Heart right ventricle (tissue), 16 donors: ENCODE measurements around the gene SULT1A2. TPM values are rescaled to one million over a fixed set of nuclear protein-coding genes. Genes with fewer than 3 reads are reported as not detected.
A peak's percentile ranks its signal among the peaks of the same experiment; 100 is the strongest.

ENCODE experiments used
- ATAC-seq, 8 donors: fragments of 200-7000 bp; cut with Tn5 transposase; one replicate each; pipeline ENCODE4 v1.9.1; 2020; ENCODE audit warnings: mild to moderate bottlenecking in 8 of 8, moderate library complexity in 8 of 8, moderate number of reproducible peaks in 1 of 8
- DNase-seq, 2 donors: peaks; one replicate each; pipeline ENCODE4 v3.0.0-alpha.2; 2020
- H3K27ac ChIP-seq, 10 donors: fragments of 200-600 bp; sonication (generic) in 2 of 10; one replicate each; pipeline versions ENCODE4 v1.5.0 to v1.8.0; 2020 to 2022; ENCODE audit warnings: mild to moderate bottlenecking in 3 of 10
- H3K27me3 ChIP-seq, 7 donors: fragments of 200-600 bp; one replicate each; pipeline ENCODE4 v1.8.0; 2021 to 2022; ENCODE audit warnings: mild to moderate bottlenecking in 2 of 7
- H3K36me3 ChIP-seq, 9 donors: fragments of 200-600 bp; sonication (generic) in 1 of 9; one replicate each; pipeline versions ENCODE4 v1.5.0 to v1.8.0; 2020 to 2022; ENCODE audit warnings: mild to moderate bottlenecking in 2 of 9
- H3K4me1 ChIP-seq, 9 donors: fragments of 200-600 bp; sonication (generic) in 1 of 9; one replicate each; pipeline versions ENCODE4 v1.5.0 to v1.8.0; 2020 to 2022; ENCODE audit warnings: mild to moderate bottlenecking in 4 of 9
- H3K4me3 ChIP-seq, 10 donors: fragments of 200-600 bp; sonication (generic) in 2 of 10; one replicate each; pipeline versions ENCODE4 v1.5.0 to v1.8.0; 2020 to 2022; ENCODE audit warnings: mild to moderate bottlenecking in 7 of 10, moderate library complexity in 2 of 10
- H3K9me3 ChIP-seq, 11 donors: fragments of 200-600 bp in 10 of 11; sonication (generic) in 2 of 11; one replicate each; pipeline versions ENCODE4 v1.5.0 to v1.8.0; 2013 to 2022; ENCODE audit warnings: mild to moderate bottlenecking in 2 of 11, control low read depth in 1 of 11, moderate library complexity in 1 of 11
- WGBS, 2 donors: extraction: QIAGEN DNeasy Blood & Tissue Kit; methylation state at CpG; one replicate each; pipeline ENCODE4 v1.1.7; 2013; ENCODE audit warnings: inconsistent platforms in 1 of 2; 5-methylcytosine and 5-hydroxymethylcytosine counted together
- intact Hi-C, 10 donors: fragments of 100-400 bp; cut with DNase I; formaldehyde crosslinking; loops; one replicate each; pipeline versions ENCODE4 v1.11.1 to v1.14.2; 2022
- polyA plus RNA-seq, 2 donors: library from polyadenylated mRNA; stranded (reverse); fragments of 200-250 nt; gene quantifications; one replicate each; pipeline ENCODE4 v1.2.3, GENCODE V29; 2013
- total RNA-seq, 10 donors: library from RNA; stranded (reverse); fragmentation: NEBNext Ultra II Directional in 3 of 10; extraction: Animal tissue kit (Norgen Biotek cat#: 25700) in 3 of 10; gene quantifications; one replicate each; pipeline versions ENCODE4 v1.2.1 to v1.2.4, GENCODE V29; 2021 to 2023
- TF ChIP-seq, protein P1 (sequence below), 9 donors: fragments of 200-600 bp; sonication (generic) in 2 of 9; IDR thresholded peaks; one replicate each; pipeline versions ENCODE4 v1.5.0 to v1.8.0; 2021 to 2022; ENCODE audit warnings: antibody characterized with exemption in 9 of 9, mild to moderate bottlenecking in 5 of 9, moderate library complexity in 1 of 9
- donor health status: Arrhythmogenic right ventricular cardiomyopathy.
- donor health status: ischemic (EF 13 %, LVEDD 7.1; RV severe dilation, severe dysfunction).
- donor health status: healthy with polysubstance abuse.
- donor health status: DM: no; HTN: yes; CAD: no.
- donor health status: DM: no; HTN: no; CAD: no.
- donor health status: ischemic (EF 25% LVEDD 6.9; RV normal size, moderate dysfunction).
- donor health status: ischemic (EF 25% LVEDD 5.7; RV mildly dilated, moderate dysfunction).
- donor health status: healthy.
- donor health status: DM: yes; HTN: yes; CAD: no.
- donor health status: Ischemic cardiomyopathy.
- donor health status: ischemic (EF 35%, LVEDD 5.7; RV mildly dilated, moderate dysfunction).
- donor health status: nonischemic (EF 11% LVEDD 7.7; RV severe dilation, severe dysfunction).
- donor health status: DM: yes; HTN: yes; CAD: no.
- donor health status: PGD.
- donor health status: ischemic (EF 29% LVEDD 5.4; RV normal size, mild dysfunction).
- donor health status: nonischemic (EF 23%, LVEDD 6.1; RV moderate dilation, normal function).

Gene SULT1A2
- total and polyA plus RNA-seq, 12 donors = 0.24 to 1.7 (median 0.64) TPM

DNA sequence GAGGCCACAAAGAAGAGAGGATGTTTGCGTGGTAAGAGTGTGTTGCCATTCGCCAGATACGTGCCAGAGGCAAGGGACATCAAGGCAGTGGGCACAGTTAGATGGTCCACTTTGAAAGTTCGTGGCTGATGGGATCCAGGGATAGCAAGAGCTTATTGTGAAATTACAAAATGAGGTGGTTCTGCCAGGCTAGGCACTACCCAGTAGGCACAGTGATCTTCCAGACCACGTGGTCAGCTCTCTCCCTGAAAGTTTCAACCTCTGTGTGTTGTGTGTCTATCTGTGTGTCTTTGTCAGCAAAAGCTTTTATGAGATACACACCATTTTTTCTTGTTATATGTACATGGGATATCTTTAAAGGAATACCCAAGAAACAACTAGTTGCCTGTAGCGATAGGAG lies 33.6 kb downstream of the SULT1A2 start:
- TF ChIP-seq, protein P1, sequence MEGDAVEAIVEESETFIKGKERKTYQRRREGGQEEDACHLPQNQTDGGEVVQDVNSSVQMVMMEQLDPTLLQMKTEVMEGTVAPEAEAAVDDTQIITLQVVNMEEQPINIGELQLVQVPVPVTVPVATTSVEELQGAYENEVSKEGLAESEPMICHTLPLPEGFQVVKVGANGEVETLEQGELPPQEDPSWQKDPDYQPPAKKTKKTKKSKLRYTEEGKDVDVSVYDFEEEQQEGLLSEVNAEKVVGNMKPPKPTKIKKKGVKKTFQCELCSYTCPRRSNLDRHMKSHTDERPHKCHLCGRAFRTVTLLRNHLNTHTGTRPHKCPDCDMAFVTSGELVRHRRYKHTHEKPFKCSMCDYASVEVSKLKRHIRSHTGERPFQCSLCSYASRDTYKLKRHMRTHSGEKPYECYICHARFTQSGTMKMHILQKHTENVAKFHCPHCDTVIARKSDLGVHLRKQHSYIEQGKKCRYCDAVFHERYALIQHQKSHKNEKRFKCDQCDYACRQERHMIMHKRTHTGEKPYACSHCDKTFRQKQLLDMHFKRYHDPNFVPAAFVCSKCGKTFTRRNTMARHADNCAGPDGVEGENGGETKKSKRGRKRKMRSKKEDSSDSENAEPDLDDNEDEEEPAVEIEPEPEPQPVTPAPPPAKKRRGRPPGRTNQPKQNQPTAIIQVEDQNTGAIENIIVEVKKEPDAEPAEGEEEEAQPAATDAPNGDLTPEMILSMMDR (IDR thresholded peaks at IDR 0.05) = no peak

DNA sequence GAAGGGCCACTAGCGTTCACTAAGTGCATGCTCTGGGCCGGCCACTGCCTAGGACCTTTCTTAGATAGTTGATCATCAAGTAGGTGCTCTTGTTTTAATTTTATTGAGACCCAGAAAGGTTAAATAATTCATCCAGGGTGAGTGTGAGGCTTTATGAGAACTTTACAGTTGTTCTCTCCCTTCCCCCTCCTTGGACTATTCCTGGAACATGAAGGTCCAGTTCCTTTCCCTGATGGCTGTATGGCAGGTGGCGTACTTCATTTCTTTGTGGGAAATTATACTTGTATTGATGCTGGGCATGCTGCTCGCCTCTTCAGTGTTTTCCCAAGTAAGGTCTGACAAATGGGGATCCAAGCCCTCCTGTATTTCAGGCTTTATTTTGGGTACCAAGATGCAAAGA lies 34.7 kb downstream of the SULT1A2 start:
- 94 to 96% methylated on average over 4 of the region's 4 CpGs for WGBS, 2 donors
- H3K4me1 ChIP-seq = peaks cover 4 to 17% (median 11%) of the 10 kb centered on the region in 9 donors
- ATAC-seq (peak in 1 of 8 donors; percentile 15), DNase-seq (no peak)
- H3K9me3 ChIP-seq = peaks cover 0 to 11% (median 0%) of the 10 kb centered on the region in 11 donors
- no peaks in the 10 kb centered on the region for H3K27me3 ChIP-seq
- intact Hi-C loops = no loop called here
- H3K27ac ChIP-seq = peak overlapping the region in 2 of 10 donors; percentile 25 to 35
- peaks cover 0 to 31% (median 5%) of the 10 kb centered on the region in 9 donors for H3K36me3 ChIP-seq
- H3K4me3 ChIP-seq = no peak overlapping the region
- TF ChIP-seq, protein P1 (IDR thresholded peaks at IDR 0.05) = no peak

More for the DNA sequence above, 33.6 kb downstream of the SULT1A2 start:
- no peaks in the 10 kb centered on the region for H3K27me3 ChIP-seq
- H3K4me3 ChIP-seq = no peak overlapping the region
- H3K4me1 ChIP-seq = peaks cover 4 to 17% (median 11%) of the 10 kb centered on the region in 9 donors
- intact Hi-C loops = no loop called here
- peaks cover 0 to 21% (median 4%) of the 10 kb centered on the region in 9 donors for H3K36me3 ChIP-seq
- peaks cover 0 to 17% (median 0%) of the 10 kb centered on the region in 11 donors for H3K9me3 ChIP-seq
- H3K27ac ChIP-seq = no peak overlapping the region
- ATAC-seq (no peak), DNase-seq (no peak)
- WGBS, 2 donors = 93 to 96% methylated on average over 6 of the region's 6 CpGs

DNA sequence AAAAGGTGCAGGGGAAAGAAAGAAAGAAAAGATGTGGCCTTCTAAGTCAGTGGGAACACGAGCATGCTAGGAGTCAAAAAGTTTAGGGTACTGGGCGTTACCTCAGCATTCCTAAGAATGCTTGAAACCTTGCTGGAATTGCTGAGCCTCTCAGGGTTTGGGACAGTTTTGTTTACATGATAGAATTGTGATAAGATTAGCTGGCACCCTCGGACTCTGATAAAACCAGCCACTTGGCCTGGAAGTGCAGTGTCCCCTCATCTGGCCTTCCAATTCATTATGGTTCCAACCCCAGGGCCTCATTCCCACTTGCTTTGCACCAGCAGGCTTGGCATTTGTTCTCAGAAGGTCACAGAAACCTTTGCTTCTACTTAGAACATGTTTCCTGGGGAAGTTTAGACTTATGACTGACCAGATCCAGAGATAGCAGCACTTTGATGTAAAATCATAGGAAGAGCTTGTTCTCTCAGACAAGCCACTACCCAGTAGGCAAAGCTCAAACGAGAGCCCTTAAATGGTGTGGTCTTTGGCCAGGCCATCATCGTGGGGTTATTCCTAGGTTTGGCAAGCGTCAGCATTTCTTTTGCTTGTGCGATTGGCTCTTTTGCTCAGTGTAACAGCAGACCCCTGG lies 35.2 kb downstream of the SULT1A2 start:
- peak overlapping the region in 2 of 10 donors; percentile 25 to 35 for H3K27ac ChIP-seq
- peaks cover 0 to 35% (median 7%) of the 10 kb centered on the region in 9 donors for H3K36me3 ChIP-seq
- peaks cover 4 to 17% (median 13%) of the 10 kb centered on the region in 9 donors for H3K4me1 ChIP-seq
- peaks cover 0 to 6% (median 0%) of the 10 kb centered on the region in 11 donors for H3K9me3 ChIP-seq
- no peak overlapping the region for H3K4me3 ChIP-seq
- WGBS, 2 donors = 52 to 53% methylated on average over 7 of the region's 7 CpGs
- TF ChIP-seq, protein P1 (IDR thresholded peaks at IDR 0.05) = no peak
- H3K27me3 ChIP-seq = no peaks in the 10 kb centered on the region
- peak in 6 of 8 donors; percentile 6 to 49 (median 44) for ATAC-seq
- intact Hi-C loops = no loop called here
- DNase-seq = no peak

DNA sequence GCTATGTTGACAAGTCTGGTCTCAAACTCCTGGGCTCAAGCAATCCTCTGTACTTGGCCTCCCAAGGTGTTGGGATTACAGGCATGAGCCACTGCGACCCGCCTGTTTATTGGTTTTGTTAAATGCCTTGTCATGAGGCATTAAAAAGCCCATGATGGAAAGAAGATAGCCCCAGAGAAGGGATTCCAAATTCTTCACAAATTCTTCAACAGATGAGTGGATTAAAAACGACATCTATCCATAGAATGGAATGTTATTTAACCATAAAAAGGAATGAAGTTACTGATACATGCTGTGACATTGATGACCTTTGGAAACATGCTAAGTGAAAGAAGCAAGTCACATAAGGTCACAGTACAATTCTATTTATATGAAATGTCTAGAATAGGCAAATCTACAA lies 38.4 kb downstream of the SULT1A2 start:
- intact Hi-C loops = loop anchor here in 1 of 10 donors (10.0 kb wide), 2 partner anchors 64 to 386 kb away; partner anchors contain the start of genes APOBR and CLN3
- Histone ChIP-seq H3K36me3 (peaks cover 0 to 40% (median 7%) of the 10 kb centered on the region in 9 donors), H3K27ac (no peak overlapping the region), H3K9me3 (no peaks in the 10 kb centered on the region), H3K4me3 (no peak overlapping the region), H3K27me3 (no peaks in the 10 kb centered on the region), H3K4me1 (peaks cover 12 to 36% (median 23%) of the 10 kb centered on the region in 9 donors)
- DNase-seq (no peak), ATAC-seq (no peak)
- TF ChIP-seq, protein P1 (IDR thresholded peaks at IDR 0.05) = no peak
- WGBS, 2 donors = 74 to 85% methylated on average over 3 of the region's 3 CpGs
